ENCODE measurements around the gene SMAD6. TPM values are rescaled to one million over a fixed set of nuclear protein-coding genes. Genes with fewer than 3 reads are reported as not detected.

Gene SMAD6
- total and polyA plus RNA-seq, 9 of the 15 experiments (the other 6 are each of a cell fraction or from before 2014, with no cell fraction given) = 0.10 to 15.5 (median 3.7) TPM

DNA sequence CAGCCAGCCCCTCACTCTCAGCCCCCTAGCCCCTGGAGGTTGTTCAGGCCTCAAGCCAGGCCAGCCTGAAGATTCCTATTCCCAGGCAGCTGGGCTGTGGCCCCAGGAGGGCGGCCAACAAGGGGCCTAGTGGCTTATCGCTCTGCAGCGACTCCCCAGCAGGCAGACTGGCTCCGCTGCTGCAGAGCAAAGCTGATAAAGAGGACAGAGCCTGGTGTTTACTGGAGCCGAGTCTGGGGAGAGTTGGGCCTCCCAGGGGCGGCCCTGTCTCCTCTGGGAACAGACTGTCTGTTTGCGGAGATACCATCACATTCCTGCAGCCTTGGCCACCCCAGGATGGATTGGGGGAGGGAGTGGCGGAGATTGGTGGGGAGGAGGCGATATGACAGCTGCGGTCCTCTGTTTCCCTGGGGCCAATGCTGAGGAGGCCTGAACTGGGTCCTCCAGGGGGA, 22.4 kb upstream of the SMAD6 start (continued):
- no peak for TF ChIP-seq ETS2 (tag; IDR thresholded peaks at IDR 0.05; ENCODE audit: borderline replicate concordance, poor library complexity, severe bottlenecking)
- peak; percentile 87; the same call in 1 of the 2 replicates for TF ChIP-seq TARDBP (IDR thresholded peaks at IDR 0.05)
- TF ChIP-seq TCFL5 (CRISPR knock-in tag; conservative IDR thresholded peaks at IDR 0.05) = no peak
- no peak for TF ChIP-seq ELF1 (tag; IDR thresholded peaks at IDR 0.05)
- no peak for TF ChIP-seq CREB5 (CRISPR knock-in tag; IDR thresholded peaks at IDR 0.05)
- TF ChIP-seq CAMTA2 (CRISPR knock-in tag; conservative IDR thresholded peaks at IDR 0.05) = no peak
- TF ChIP-seq ZNF436 (CRISPR knock-in tag; IDR thresholded peaks at IDR 0.05) = no peak
- TF ChIP-seq STAT5A (IDR thresholded peaks at IDR 0.05; ENCODE audit: borderline replicate concordance, low read length) = peak; percentile 76; the same call in 1 of the 2 replicates
- TF ChIP-seq TEAD4 (IDR thresholded peaks at IDR 0.05; ENCODE audit: low read length) = peak; percentile 97
- no peak for TF ChIP-seq TEAD4 (CRISPR knock-in tag; IDR thresholded peaks at IDR 0.05; ENCODE audit: borderline replicate concordance)
- TF ChIP-seq, protein P1, sequence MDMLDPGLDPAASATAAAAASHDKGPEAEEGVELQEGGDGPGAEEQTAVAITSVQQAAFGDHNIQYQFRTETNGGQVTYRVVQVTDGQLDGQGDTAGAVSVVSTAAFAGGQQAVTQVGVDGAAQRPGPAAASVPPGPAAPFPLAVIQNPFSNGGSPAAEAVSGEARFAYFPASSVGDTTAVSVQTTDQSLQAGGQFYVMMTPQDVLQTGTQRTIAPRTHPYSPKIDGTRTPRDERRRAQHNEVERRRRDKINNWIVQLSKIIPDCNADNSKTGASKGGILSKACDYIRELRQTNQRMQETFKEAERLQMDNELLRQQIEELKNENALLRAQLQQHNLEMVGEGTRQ (CRISPR knock-in tag; IDR thresholded peaks at IDR 0.05) = no peak
- no peak for TF ChIP-seq ZNF165 (CRISPR knock-in tag; IDR thresholded peaks at IDR 0.05; ENCODE audit: borderline replicate concordance)
- peak; percentile 60 for TF ChIP-seq POLR2G (IDR thresholded peaks at IDR 0.05; ENCODE audit: low read depth, low read length)
- peak; percentile 96 for TF ChIP-seq POLR2AphosphoS5 (IDR thresholded peaks at IDR 0.05; ENCODE audit: control insufficient read depth, insufficient read depth, low read depth, low read length)
- TF ChIP-seq ZC3H8 (IDR thresholded peaks at IDR 0.05) = no peak
- peak; percentile 99 for TF ChIP-seq HMGN3 (IDR thresholded peaks at IDR 0.05; ENCODE audit: borderline replicate concordance, extremely low read depth, insufficient read length, low read depth, low read length)
- no peak for TF ChIP-seq POLR2H (tag; IDR thresholded peaks at IDR 0.05; ENCODE audit: low read depth)
- no peak for TF ChIP-seq ZC3H11A (IDR thresholded peaks at IDR 0.05; ENCODE audit: low read depth, low read length)
- peak; percentile 99 for TF ChIP-seq CTBP1 (IDR thresholded peaks at IDR 0.05; ENCODE audit: borderline replicate concordance)
- no peak for TF ChIP-seq KLF10 (CRISPR knock-in tag; IDR thresholded peaks at IDR 0.05)
- no peak for TF ChIP-seq HNRNPL (IDR thresholded peaks at IDR 0.05; ENCODE audit: low read depth, low read length)
- peak; percentile 43; the same call in 1 of the 2 replicates for TF ChIP-seq EHMT2 (IDR thresholded peaks at IDR 0.05)
- TF ChIP-seq SP2 (IDR thresholded peaks at IDR 0.05; ENCODE audit: extremely low read depth, low read depth, low read length, poor library complexity, severe bottlenecking) = no peak
- TF ChIP-seq ZBTB1 (CRISPR knock-in tag; IDR thresholded peaks at IDR 0.05; ENCODE audit: borderline replicate concordance, low read depth) = no peak
- peak; percentile 91 for TF ChIP-seq PML (IDR thresholded peaks at IDR 0.05; ENCODE audit: low read length)
- TF ChIP-seq SIN3A (IDR thresholded peaks at IDR 0.05; ENCODE audit: borderline replicate concordance in 2 of 2, control insufficient read depth in 1 of 2, low read depth in 2 of 2, low read length in 2 of 2) = no peak
- TF ChIP-seq, protein P2, sequence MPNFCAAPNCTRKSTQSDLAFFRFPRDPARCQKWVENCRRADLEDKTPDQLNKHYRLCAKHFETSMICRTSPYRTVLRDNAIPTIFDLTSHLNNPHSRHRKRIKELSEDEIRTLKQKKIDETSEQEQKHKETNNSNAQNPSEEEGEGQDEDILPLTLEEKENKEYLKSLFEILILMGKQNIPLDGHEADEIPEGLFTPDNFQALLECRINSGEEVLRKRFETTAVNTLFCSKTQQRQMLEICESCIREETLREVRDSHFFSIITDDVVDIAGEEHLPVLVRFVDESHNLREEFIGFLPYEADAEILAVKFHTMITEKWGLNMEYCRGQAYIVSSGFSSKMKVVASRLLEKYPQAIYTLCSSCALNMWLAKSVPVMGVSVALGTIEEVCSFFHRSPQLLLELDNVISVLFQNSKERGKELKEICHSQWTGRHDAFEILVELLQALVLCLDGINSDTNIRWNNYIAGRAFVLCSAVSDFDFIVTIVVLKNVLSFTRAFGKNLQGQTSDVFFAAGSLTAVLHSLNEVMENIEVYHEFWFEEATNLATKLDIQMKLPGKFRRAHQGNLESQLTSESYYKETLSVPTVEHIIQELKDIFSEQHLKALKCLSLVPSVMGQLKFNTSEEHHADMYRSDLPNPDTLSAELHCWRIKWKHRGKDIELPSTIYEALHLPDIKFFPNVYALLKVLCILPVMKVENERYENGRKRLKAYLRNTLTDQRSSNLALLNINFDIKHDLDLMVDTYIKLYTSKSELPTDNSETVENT (CRISPR knock-in tag; IDR thresholded peaks at IDR 0.05) = no peak; the same call in 1 of the 2 replicates

All from K562 (cell line).